HPDE6-E6E7 (cell line): ENCODE data around the gene KYAT1.
A peak's percentile ranks its signal among the peaks of the same experiment; 100 is the strongest.
"Not testable (repeated sequence)": the region's sequence is repeated elsewhere in the genome, so short reads cannot be mapped to it uniquely, and the experiment has no call there.

ENCODE experiments used
- DNase-seq: peaks from one replicate; pipeline ENCODE4 v3.0.0; 2011; ENCODE audit warnings: missing footprints; ENCODE audit errors: extremely low spot score

KYAT1 gene

GRCh38 chr9:128818839-128819715 lies 62.7 kb downstream of the KYAT1 start:
- DNase-seq: peak; percentile 23

- DNase-seq: peak; percentile 99
Measured at GRCh38 chr9:128818099-128818838, 63.5 kb downstream of the KYAT1 start, which contains the start of gene ENDOG. TSS of gene ENDOG (plus strand) at chr9:128818500. CDS start at chr9:128818685, 185 bp downstream.

- DNase-seq: no peak
Measured at GRCh38 chr9:128810873-128811272, 70.9 kb downstream of the KYAT1 start.

- no peak for DNase-seq
Measured at GRCh38 chr9:128809831-128810230, 71.9 kb downstream of the KYAT1 start.

- DNase-seq: no peak
Measured at GRCh38 chr9:128809036-128809599, 72.6 kb downstream of the KYAT1 start.

- no peak for DNase-seq
Measured at GRCh38 chr9:128808543-128808942, 73.2 kb downstream of the KYAT1 start.

- no peak for DNase-seq
Measured at GRCh38 chr9:128807827-128808226, 73.9 kb downstream of the KYAT1 start.

- no peak for DNase-seq
Measured at GRCh38 chr9:128805661-128806060, 76.1 kb downstream of the KYAT1 start.

- no peak for DNase-seq
Measured at GRCh38 chr9:128802482-128802881, 79.3 kb downstream of the KYAT1 start.

- DNase-seq: no peak
Measured at GRCh38 chr9:128800061-128800460, 81.7 kb downstream of the KYAT1 start.

- no peak for DNase-seq
Measured at GRCh38 chr9:128798896-128799295, 82.9 kb downstream of the KYAT1 start.

- not testable (repeated sequence) for DNase-seq
Measured at GRCh38 chr9:128794961-128795360, 86.8 kb downstream of the KYAT1 start.

- DNase-seq: no peak
Measured at GRCh38 chr9:128792978-128793686, 88.6 kb downstream of the KYAT1 start.

- no peak for DNase-seq
Measured at GRCh38 chr9:128792134-128792533, 89.6 kb downstream of the KYAT1 start.

- DNase-seq: no peak
Measured at GRCh38 chr9:128790536-128790935, 91.2 kb downstream of the KYAT1 start.

GRCh38 chr9:128788445-128788844 lies 93.3 kb downstream of the KYAT1 start:
- no peak for DNase-seq

- DNase-seq: peak; percentile 11
Measured at GRCh38 chr9:128787659-128788058, 94.1 kb downstream of the KYAT1 start.

- peak; percentile 90 for DNase-seq
Measured at GRCh38 chr9:128786681-128787601, 94.8 kb downstream of the KYAT1 start, which contains the start of gene TBC1D13. TSS of gene TBC1D13 (plus strand) at chr9:128787253. CDS start at chr9:128787354, 101 bp downstream.

GRCh38 chr9:128785427-128785826 lies 96.3 kb downstream of the KYAT1 start:
- DNase-seq: no peak
